HG03575 (cell line): ENCODE results near the gene TRABD.
"Not testable (repeated sequence)": the region's sequence is repeated elsewhere in the genome, so short reads cannot be mapped to it uniquely, and the experiment has no call there.

Source experiments
- ATAC-seq: cut with Tn5 transposase; IDR thresholded peaks from one replicate; pipeline ENCODE4 v1.9.1; 2021; ENCODE audit not compliant: unreplicated experiment, insufficient number of reproducible peaks, low FRiP score; ENCODE audit errors: extremely low read depth

The TRABD gene, protein sequence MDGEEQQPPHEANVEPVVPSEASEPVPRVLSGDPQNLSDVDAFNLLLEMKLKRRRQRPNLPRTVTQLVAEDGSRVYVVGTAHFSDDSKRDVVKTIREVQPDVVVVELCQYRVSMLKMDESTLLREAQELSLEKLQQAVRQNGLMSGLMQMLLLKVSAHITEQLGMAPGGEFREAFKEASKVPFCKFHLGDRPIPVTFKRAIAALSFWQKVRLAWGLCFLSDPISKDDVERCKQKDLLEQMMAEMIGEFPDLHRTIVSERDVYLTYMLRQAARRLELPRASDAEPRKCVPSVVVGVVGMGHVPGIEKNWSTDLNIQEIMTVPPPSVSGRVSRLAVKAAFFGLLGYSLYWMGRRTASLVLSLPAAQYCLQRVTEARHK

DNA sequence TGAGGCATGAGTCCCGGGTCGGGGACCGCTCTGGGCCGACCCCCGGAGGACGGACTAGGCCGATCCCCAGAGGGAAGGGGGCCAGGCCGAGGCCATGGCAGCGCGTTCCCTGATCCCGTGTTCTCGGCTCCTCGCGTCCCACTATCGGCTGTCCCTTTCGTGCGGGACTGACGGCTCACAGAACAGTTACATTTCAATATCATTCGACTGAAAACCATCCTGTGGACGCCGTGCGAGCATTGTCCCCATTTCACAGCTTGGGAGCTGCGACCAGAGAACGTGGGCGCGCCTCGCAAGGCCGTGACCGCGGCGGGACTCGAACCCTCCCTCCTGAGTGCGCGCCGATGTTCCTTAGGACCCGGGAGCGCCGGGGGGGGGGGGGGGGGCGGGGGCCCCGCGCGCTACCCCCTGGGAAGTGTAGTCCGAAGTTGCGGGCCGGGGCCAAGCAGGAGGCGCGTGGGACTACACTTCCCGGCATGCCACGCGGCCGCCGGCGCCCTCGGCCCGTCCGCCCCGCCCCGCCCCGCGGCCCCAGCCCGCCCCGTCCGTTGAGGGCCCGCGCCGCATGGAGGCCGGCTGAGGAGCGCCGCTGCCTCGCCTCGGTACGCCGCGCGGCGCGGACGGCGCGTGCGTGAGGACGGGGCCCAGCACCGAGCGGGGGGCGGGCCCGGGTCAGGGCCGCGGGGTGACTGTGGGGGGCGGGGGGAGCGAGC lies at the start of gene TRABD:
Gene TRABD, plus strand, starts transcription at position 539 of the 713 bp plus-strand sequence. CDS start 7,148 bp downstream, outside the sequence.
- no peak for ATAC-seq

DNA sequence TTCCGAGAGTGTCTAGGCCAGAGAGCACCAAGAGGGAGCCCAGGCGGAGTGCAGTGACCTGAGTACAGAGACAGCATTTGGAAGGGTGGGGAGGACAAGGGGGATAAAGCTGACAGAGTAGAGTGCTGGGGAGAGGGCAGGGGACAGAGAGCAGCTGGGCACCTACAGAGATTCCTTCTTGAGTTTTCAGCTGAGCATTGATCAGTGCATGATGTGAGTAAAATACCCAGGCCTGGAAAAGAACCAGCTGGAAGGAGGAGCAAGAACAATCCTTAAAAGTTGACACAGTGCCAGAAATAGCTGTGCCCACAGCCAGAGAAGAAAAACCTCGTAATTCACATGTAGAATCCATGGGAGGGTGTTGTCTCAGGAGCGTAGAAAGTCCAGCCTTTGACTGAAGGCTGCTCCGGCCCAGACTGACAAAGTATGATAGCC lies 49.1 kb upstream of the TRABD start:
- ATAC-seq, result no peak

DNA sequence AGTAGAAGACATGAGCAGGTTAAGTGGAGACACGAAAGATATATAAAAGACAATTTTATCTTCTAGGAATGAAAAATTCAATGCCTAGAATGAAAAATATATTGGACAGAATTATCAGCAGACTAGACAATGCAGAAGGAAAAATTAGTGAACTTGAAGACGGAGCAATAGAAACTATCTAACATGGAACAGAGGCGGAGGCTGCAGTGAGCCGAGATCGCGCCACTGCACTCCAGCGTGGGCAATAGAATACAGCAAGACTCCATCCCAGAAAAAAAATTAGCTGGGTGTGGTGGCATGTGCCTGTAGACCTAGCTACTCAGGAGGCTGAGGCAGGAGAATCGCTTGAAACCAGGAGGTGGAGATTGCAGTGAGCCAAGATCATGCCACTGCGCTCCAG lies 48.4 kb upstream of the TRABD start:
- not testable (repeated sequence) for ATAC-seq

DNA sequence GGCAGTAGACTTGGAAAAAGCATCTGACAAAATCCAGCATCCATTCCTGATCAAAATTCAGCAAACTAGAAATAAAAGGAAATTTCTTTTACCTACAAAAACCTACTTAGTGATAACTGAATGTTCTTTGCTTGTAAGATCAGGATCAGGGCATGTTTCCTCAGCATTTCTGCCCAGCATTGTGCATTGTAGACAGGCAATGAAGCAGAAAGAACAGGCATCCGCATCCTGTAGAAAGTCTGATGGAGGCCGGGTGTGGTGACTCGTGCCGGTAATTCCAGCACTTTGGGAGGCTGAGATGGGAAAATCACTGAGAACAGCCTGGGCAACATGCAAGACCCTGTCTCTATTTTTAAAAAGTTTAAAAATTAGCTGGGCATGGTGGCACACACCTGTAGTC lies 47.7 kb upstream of the TRABD start:
- no peak for ATAC-seq

DNA sequence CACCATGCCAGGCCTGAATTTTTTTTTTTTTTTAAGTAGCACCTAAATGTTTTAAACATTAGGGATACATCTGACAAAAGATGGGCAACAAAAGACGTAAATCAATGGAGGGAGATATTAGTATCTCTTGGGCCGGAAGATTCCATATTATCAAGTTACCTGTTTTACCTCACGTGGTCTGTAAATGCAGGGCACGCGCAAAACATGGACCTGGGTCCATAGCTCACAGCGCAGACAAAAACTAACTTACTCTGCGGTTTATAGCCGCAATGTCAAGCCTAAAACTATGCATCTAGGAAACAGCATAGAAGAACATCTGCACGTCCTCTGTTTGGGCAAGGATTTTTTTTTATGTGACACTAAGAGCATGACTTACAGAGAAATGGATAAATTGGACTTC lies 46.7 kb upstream of the TRABD start:
- no peak for ATAC-seq

DNA sequence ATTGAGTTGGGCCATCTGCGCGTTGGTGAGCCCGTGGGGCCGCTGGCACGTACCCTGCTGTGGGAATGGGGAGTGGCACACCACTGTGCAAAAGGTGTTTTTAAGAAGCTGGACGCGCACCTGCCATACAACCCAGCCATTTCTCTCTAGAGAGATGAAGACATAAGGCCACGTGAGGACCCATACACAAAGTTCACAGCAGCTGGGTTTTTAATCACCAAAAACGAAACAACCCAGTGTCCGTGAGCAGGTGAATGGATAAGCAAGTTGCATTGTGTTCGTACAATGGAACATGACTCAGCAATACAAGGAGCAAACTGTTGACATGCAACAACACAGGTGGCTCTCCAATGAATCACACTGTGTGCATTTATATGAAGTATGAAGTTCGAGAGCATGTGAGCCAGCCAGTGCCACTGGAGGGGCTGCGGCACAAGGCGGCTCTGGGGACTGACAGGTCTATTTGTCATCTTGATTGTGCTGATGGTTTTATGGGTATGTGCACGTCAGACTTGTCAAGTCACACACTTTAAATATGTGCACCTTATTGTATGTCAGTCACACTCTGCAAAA lies 45.8 kb upstream of the TRABD start:
- ATAC-seq, result no peak

DNA sequence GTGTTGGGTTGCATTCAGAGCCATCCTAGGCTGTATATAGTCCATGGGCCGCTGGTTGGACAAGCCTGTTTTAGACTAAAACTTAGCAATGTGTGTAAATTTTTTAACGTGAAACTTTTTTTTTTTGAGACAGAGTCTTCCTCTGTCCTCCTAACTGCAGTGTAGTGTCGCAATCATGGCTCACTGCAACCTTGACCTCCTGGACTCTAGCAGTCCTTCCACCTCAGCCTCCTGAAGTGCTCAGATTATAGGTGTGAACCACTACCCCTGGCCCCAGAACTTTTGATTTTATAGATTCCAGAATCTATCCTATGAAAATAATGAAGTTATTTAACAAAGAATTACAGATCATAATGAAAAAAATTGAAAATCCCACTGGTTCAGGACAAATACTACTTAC lies 45.1 kb upstream of the TRABD start:
- no peak for ATAC-seq

DNA sequence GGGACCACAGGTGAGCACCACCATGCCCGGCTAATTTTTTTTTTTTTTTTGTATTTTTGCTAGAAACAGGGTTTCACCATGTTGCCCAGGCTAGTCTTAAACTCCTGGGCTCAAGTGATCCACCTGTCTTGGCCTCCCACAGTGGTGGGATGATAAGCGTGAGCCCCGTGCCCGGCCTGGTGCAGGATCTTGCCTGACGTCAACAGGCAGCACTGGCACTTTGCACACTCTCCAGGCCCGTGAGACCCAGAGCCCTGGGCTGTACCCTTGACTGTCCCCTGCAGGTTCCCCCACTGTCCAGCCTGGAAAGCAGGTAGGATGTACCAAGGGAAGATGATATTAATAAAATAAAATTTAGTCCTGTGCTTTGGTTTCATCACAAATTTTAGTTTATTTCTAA lies 44.3 kb upstream of the TRABD start:
- no peak for ATAC-seq

DNA sequence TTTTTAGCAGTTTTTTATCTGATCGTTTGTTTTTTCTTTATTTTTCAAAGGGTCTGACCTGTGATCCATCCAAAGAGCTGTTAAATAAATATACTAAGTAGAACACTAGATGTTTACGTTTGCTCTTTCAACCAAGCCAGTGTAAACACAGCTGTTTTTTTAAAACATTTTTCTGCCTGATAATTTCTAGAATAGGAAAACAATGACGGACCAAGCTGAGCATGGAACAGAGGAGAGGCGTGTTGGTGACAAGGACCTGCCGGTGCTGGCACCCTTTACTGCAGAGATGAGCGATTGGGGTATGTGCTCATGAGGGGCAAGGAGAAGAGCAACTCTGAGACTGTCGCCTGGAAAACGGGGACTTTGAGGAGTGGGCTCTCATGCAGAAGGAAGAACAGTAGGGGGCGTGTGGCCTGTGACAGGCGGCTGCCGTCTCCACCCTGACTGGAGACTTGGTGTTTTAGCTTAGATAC lies 43.8 kb upstream of the TRABD start:
- no peak for ATAC-seq

DNA sequence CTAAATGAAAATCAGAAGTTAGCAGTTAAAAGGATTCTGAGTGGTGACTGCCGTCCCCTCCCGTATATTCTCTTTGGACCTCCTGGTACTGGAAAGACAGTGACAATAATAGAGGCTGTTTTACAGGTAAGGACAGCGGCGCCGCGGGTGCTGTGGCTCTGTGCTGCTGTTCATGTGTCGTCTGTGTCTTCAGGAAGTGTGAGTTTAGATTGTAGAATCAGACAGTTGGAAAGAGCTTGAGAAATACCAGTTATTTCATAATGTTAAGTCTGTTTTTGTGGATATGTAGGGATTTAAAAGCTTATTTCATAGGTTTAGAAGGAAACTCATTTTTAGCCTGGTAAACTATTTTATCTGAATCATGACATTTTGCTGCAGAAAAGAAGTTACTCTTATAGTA lies 42.6 kb upstream of the TRABD start:
- ATAC-seq, result no peak

DNA sequence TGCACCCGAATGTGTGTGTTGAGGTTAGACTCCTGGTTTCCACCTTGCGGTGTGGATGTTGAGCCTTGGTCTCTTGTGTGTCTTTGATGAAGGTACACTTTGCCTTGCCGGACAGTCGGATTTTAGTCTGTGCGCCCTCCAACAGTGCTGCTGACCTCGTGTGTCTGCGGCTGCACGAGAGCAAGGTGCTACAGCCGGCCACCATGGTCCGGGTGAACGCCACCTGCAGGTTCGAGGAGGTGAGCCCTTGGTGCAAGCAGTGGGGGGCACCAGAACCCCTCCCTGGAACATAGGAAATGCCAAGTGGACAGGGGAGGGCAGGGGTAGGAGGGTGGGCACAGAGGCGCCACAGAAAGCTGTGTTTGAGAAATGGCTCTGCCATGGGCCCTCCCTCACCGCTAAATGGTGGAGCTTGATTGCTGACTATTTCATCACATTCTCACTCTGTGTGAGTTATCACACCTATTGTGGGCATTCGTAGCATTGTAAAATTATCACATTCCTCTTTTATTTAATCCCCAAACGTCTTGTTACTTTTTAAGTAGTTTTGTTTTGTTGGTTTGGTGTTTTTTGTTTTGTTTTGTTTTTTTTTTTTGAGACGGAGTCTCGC lies 41.6 kb upstream of the TRABD start:
- ATAC-seq, result no peak

DNA sequence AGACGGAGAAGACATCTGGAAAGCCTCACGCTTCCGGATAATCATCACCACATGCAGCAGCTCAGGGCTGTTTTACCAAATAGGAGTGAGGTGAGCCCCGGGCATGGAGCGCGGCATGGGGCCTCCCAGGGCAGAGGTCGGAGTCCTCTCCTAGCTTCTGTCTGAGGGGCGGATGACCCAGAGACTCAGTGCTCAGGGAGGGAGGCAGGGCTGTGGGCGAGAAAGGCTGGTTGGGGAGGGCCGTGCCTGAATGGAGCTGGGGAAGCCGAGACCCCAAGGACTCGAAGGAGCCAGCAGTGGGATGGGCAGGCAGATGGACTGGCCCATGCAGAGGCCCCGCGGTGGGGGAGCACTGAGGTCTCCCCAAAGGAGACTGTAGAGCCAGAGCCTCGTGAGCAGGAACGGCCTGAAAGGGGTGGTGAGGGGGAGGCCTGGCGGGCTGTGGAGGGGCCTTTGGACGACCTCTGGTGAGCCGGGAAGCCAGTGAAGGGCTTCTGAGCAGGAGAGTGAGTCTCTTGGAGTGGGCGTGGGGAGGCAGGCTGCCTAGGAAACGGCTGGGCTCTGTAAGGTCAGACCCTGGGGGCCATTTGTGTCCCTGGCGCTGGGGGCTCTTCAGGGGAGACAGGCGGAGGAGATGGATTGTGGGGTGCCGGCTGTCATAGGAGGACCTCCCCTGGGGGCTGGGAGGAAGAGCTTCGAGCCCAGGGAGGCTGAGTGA lies 39.8 kb upstream of the TRABD start:
- no peak for ATAC-seq

DNA sequence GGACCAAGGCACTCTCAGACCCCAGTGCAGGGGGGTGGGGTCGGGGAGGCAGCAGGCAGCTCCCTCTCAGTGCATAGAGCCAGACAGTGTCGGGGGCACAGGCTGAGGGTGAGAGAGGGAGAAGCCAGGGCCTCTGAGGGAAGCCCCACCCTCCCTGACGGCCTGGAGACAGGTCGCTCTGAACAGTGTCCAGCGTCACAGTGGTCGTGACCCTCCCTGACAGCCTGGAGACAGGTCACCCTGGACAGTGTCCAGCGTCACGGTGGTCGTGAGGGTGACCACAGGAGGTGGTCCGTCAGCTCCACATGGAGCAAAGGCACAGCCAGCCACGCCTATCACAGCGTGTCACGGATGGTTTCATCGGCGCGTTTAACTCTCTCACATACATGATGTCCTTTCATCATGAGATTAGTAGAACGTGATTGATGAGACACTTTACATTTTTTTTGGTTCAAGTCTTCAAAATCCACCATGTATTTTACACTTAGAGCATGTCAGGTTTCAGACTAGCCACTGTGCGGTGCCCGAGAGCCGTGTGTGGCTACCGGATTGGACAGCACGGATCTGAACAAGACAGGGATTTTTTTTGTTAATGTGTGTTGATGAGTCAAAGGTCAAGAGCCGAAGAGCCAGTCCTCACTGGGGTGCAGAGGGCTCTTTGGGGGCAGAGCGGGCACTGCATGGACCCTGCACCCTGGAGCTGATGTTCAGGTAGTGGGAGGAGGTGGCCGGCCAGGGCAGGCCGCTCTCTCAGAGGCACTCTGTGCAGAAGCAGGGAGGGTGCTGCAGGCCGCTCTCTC lies 39.1 kb upstream of the TRABD start:
- no peak for ATAC-seq

DNA sequence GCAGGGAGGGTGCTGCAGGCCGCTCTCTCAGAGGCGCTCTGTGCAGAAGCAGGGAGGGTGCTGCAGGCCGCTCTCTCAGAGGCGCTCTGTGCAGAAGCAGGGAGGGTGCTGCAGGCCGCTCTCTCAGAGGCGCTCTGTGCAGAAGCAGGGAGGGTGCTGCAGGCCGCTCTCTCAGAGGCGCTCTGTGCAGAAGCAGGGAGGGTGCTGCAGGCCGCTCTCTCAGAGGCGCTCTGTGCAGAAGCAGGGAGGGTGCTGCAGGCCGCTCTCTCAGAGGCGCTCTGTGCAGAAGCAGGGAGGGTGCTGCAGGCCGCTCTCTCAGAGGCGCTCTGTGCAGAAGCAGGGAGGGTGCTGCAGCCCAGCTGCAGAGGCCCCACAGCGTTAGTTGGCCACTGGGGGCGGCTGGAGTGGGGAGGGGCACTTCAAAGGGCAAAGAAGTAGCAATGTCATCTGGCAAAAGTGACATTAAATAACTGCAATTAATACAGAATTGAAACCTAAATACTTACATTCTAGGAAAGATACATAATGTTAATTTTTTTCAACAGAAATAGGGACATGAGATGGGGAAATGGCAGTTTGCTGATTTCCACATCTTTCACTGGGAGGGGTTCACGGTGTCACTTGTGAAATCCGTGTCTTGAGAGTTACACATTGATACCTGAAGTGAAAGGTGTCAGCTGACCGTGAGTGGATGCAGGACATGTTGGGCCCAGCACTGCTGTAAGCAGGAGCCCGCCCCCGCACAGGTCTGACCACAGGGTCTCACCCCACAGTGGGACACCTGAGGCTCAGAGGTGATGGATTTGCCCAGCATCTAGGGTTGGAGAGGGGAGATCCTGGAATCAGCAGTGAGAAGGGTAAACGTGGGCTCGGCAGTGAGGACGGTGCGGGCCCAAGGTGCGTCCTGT lies 38.2 kb upstream of the TRABD start:
- ATAC-seq, result not testable (repeated sequence)

DNA sequence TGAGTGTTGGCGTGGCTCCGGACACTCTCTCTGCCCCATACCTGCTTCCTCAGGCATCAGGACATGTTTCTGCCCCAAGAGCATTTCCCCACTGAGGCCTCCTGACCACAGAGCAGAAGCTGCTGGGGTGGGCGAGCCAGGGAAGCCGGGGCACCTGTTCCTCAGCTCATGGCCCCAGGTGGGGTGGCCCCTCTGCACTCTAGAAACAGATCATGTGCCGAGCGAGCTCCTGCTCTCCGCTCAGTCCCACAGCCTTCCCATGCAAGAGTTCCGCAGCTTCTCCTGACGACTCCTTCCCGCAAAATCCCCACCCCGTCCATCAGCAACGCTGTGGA lies 37.6 kb upstream of the TRABD start:
- ATAC-seq, result no peak

DNA sequence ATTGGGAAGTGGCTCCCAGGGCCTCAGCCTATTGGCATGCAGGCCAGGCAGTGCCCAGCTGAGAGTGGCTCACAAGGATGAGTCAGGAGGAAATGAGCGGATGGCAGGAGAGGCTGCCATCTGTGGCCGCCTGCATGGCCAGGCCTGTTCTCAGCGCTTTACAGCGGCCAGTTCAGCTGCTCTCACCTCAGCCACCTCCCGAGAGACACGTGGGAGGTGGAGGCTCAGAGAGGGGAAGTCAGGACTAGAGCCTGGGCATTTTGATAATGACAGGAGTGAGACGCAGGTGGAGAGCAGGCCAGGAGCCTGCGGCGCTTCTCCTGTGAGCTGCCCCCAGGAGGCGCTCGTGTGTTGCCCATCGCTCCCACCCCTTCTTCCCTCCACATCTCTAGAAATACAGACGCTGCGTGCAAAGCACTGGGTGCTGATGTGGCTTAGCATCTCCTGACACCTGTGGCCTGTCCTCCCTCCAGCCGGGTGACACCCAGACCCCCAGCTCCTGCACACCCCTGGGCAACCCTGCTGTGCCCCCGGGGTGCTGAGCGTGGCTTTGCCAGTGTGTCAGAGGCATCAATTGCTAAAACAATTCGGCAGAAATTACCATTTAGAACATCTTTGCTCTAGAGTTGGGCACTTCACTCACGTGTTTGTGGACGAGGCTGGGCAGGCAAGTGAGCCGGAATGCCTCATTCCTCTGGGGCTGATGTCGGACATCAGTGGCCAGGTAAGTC lies 36.6 kb upstream of the TRABD start:
- no peak for ATAC-seq
